ENCODE results near the gene LRSAM1. TPM values are rescaled to one million over a fixed set of nuclear protein-coding genes. Genes with fewer than 3 reads are reported as not detected.

Gene LRSAM1
- total and polyA plus RNA-seq, 2 of the 8 experiments (the other 6 are each of a cell fraction or from before 2014, with no cell fraction given): 9.7 to 18.3 TPM

DNA sequence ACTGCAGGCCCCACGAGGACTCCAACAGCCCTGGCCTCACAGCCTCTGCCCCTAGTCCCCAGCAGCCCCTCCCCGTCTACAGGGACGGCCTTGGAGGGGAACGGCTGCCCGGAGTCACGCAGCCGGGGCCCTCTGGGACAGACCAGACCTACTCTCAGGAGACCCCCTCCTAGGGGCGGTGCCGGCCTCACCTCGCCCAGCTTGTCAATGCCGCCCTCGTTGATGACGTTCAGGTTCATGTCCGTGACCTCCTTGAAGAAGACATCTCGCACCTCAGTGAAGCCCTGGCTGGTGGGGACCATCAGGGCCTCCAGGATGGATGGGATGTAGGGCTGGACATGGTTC is 58.6 kb downstream of the LRSAM1 start:
- DNase-seq (ENCODE audit: low read depth in 1 of 2, low spot score in 2 of 2) (no peak), FAIRE-seq (no peak)
- 97% methylated on average over 9 of the region's 15 CpGs; no CpG with 5 or more reads in 1 of the 2 experiments for WGBS, 2 experiments (ENCODE audit: extremely low coverage in 1 of 2, insufficient coverage in 1 of 2, insufficient read length in 1 of 2, insufficient replicate concordance in 2 of 2, low coverage in 1 of 2, low lambda C conversion rate in 2 of 2, missing lambda C conversion rate in 1 of 2)
- no peak overlapping the region; the same call in 1 of the 2 replicates for H3K18ac ChIP-seq (ENCODE audit: extremely low read depth, low read length)
- no peak overlapping the region for H2BK20ac ChIP-seq (ENCODE audit: low read length)
- H2BK15ac ChIP-seq (ENCODE audit: low read length): no peak overlapping the region
- CTCF ChIA-PET (ENCODE audit: partially characterized antibody): interaction anchor here (1.1 to 11.4 kb wide), 6 partner anchors 11 to 225 kb away, joined by 3 to 193 read pairs (median 6); no protein-coding TSS in a partner anchor
- H3K56ac ChIP-seq (replicated peaks; ENCODE audit: insufficient read length, low read depth, low read length): no peak overlapping the region
- no peak for TF ChIP-seq EP300 (IDR thresholded peaks at IDR 0.05; ENCODE audit: borderline replicate concordance in 1 of 2, low read depth in 2 of 2, low read length in 2 of 2)
- TF ChIP-seq CEBPB (IDR thresholded peaks at IDR 0.05; ENCODE audit: low read depth, low read length): no peak
- no peak for TF ChIP-seq GABPA (IDR thresholded peaks at IDR 0.05; ENCODE audit: borderline replicate concordance, insufficient read depth, low read length)
- peak overlapping the region; percentile 65 for H4K91ac ChIP-seq (replicated peaks; ENCODE audit: insufficient read length, low read length)
- no peak overlapping the region for H3K23ac ChIP-seq (ENCODE audit: insufficient read length)
- no peaks in the 10 kb centered on the region for H3K79me1 ChIP-seq (ENCODE audit: low read depth, low read length)
- H3K4me1 ChIP-seq (replicated peaks in 1 of 4; ENCODE audit: control insufficient read depth in 3 of 4, insufficient read depth in 4 of 4, low read length in 3 of 4): peaks cover 0 to 5% (median 4%) of the 10 kb centered on the region in 4 experiments; a peak in 4 of 7 replicates
- no peaks in the 10 kb centered on the region for H3K27me3 ChIP-seq (replicated peaks in 1 of 4; ENCODE audit: control insufficient read depth in 3 of 4, extremely low read depth in 1 of 4, insufficient read depth in 3 of 4, low read length in 3 of 4)
- H3K4me3 ChIP-seq (ENCODE audit: extremely low read depth in 1 of 4, insufficient read depth in 2 of 4, low read depth in 3 of 4, low read length in 4 of 4): no peak overlapping the region
- no peak overlapping the region for H3K14ac ChIP-seq (ENCODE audit: insufficient read length)
- no peak overlapping the region for H2BK120ac ChIP-seq (replicated peaks; ENCODE audit: low read depth, low read length)
- peaks cover 0 to 2% of the 10 kb centered on the region in 2 experiments for H4K20me1 ChIP-seq (replicated peaks in 1 of 2; ENCODE audit: control insufficient read depth in 1 of 2, insufficient read depth in 2 of 2, low read length in 2 of 2)
- no peak overlapping the region for H3K4ac ChIP-seq (replicated peaks; ENCODE audit: insufficient read length, low read depth, low read length)
- no peaks in the 10 kb centered on the region for H3K23me2 ChIP-seq (ENCODE audit: low read depth, low read length)
- no peak overlapping the region for H2BK12ac ChIP-seq (ENCODE audit: low read depth, low read length)
- POLR2A ChIA-PET (ENCODE audit: partially characterized antibody): no interaction called here
- no peak overlapping the region for H2AK5ac ChIP-seq (ENCODE audit: low read depth, low read length)
- no peak overlapping the region for H2BK5ac ChIP-seq (ENCODE audit: low read depth, low read length)
- H4K8ac ChIP-seq (ENCODE audit: extremely low read depth, insufficient read depth, low read length): no peak overlapping the region
- no peak overlapping the region for H2AFZ ChIP-seq (ENCODE audit: low read length)
- H3K36me3 ChIP-seq (ENCODE audit: control insufficient read depth in 2 of 4, insufficient read depth in 4 of 4, low read length in 3 of 4): peaks cover 0 to 10% (median 0%) of the 10 kb centered on the region in 4 experiments; a peak in 2 of 8 replicates
- no peaks in the 10 kb centered on the region for H3K9me3 ChIP-seq (ENCODE audit: insufficient read depth in 2 of 2, low read depth in 1 of 2, low read length in 1 of 2)
- no peak overlapping the region for H4K5ac ChIP-seq (ENCODE audit: insufficient read length, low read depth, low read length)
- no peak overlapping the region for H3K9ac ChIP-seq (replicated peaks in 1 of 4; ENCODE audit: extremely low read depth in 1 of 4, low read depth in 3 of 4, low read length in 3 of 4)
- no peaks in the 10 kb centered on the region for H3K79me2 ChIP-seq (ENCODE audit: control insufficient read depth in 1 of 2, insufficient read depth in 2 of 2, low read length in 2 of 2)
- H3K27ac ChIP-seq (ENCODE audit: low read depth, low read length): no peak overlapping the region
- H3K4me2 ChIP-seq (ENCODE audit: insufficient read depth in 1 of 2, low read depth in 2 of 2, low read length in 2 of 2): no peak overlapping the region

Data from H1 (cell line).